HepG2 (cell line): ENCODE results near the gene APBA3. TPM values are rescaled to one million over a fixed set of nuclear protein-coding genes. Genes with fewer than 3 reads are reported as not detected.

Experiments
- ATAC-seq: fragments of 200-7000 bp; cut with Tn5 transposase; 3 replicates; pipeline ENCODE4 v1.9.1; 2020; ENCODE audit warnings: mild to moderate bottlenecking, moderate library complexity
- BruUV-seq: library from RNA; stranded (reverse); fragments of 400-500 nt; replicated peaks from 2 replicates; lab custom pipeline; 2021; lab: Mats Ljungman, UMichigan
- CTCF ChIA-PET: fragments of 300-600 bp; formaldehyde crosslinking; extraction: SDS; loops from one replicate; lab custom pipeline; 2021; ENCODE audit warnings: low total read pairs, inconsistent platforms, low intra/inter-chr PET ratio; lab: Yijun Ruan, JAX
- POLR2A ChIA-PET: fragments of 350-600 bp; sonication (Branson Sonifier 250); formaldehyde crosslinking; loops from one replicate; lab custom pipeline; 2020; ENCODE audit warnings: antibody characterized with exemption, inconsistent platforms; lab: Yijun Ruan, JAX
- DNase-seq: peaks from one replicate; pipeline ENCODE4 v3.0.0-alpha.2; 2015; ENCODE audit warnings: low spot score
- FAIRE-seq: peaks from 3 replicates; lab custom pipeline; 2011; peaks lifted over from hg19 to GRCh38; lab: Jason Lieb, UNC
- H2AFZ ChIP-seq: one replicate; pipeline ENCODE4 v1.6.1; 2011; ENCODE audit warnings: low read length, inconsistent platforms
- H3K27ac ChIP-seq: fragments of 300-600 bp; 3 replicates; pipeline ENCODE4 v1.8.0; 2011; ENCODE audit warnings: mixed run types, mild to moderate bottlenecking, mixed read lengths, low read length, inconsistent platforms; ENCODE audit not compliant: insufficient read depth; ENCODE audit errors: extremely low read length
- H3K27me3 ChIP-seq, 2 experiments: fragments of 200-600 bp in 1 of 2; 2 replicates in 1 of 2; 3 replicates in 1 of 2; pipeline versions ENCODE4 v1.6.0 to v1.8.0; 2011; ENCODE audit warnings: low read length in 2 of 2, mild to moderate bottlenecking in 2 of 2, moderate library complexity in 2 of 2, inconsistent platforms in 1 of 2; ENCODE audit not compliant: insufficient read depth in 2 of 2, control insufficient read depth in 1 of 2
- H3K36me3 ChIP-seq, 2 experiments: fragments of 200-600 bp in 1 of 2; replicated peaks in 1 of 2; 2 replicates in 1 of 2; 3 replicates in 1 of 2; pipeline versions ENCODE4 v1.5.1 to v1.8.0; 2011; ENCODE audit warnings: low read length in 2 of 2, inconsistent platforms in 1 of 2; ENCODE audit not compliant: insufficient read depth in 2 of 2, control insufficient read depth in 1 of 2
- H3K4me1 ChIP-seq: 2 replicates; pipeline ENCODE4 v1.5.1; 2012; ENCODE audit warnings: low read length, inconsistent platforms; ENCODE audit not compliant: insufficient read depth
- H3K4me2 ChIP-seq: 2 replicates; pipeline ENCODE4 v1.6.0; 2011; ENCODE audit warnings: low read depth, low read length, inconsistent platforms
- H3K4me3 ChIP-seq, 3 experiments: fragments of 200-600 bp in 1 of 3; sonication (generic), shearing (Covaris generic) in 1 of 3; replicated peaks in 1 of 3; 2 replicates each; pipeline ENCODE4 v1.5.1; 2011 to 2016; ENCODE audit warnings: low read length in 3 of 3, inconsistent platforms in 2 of 3, low read depth in 2 of 3, mild to moderate bottlenecking in 2 of 3, control low read depth in 1 of 3, mixed read lengths in 1 of 3; ENCODE audit not compliant: insufficient read depth in 1 of 3
- H3K79me2 ChIP-seq: one replicate; pipeline ENCODE4 v1.6.1; 2011; ENCODE audit warnings: low read length, inconsistent platforms; ENCODE audit not compliant: insufficient read depth
- H3K9ac ChIP-seq: 2 replicates; pipeline ENCODE4 v1.6.0; 2011; ENCODE audit warnings: mild to moderate bottlenecking, low read depth, low read length, inconsistent platforms; ENCODE audit not compliant: insufficient read depth
- H3K9me3 ChIP-seq: 2 replicates; pipeline ENCODE4 v1.5.1; 2012; ENCODE audit warnings: mild to moderate bottlenecking, low read length
- H4K20me1 ChIP-seq: 2 replicates; pipeline ENCODE4 v1.6.0; 2011; ENCODE audit warnings: inconsistent platforms, mild to moderate bottlenecking, low read length, moderate library complexity; ENCODE audit not compliant: insufficient read depth
- ATF7-NPFF ChIP-seq: sonication (generic); formaldehyde crosslinking; IDR thresholded peaks from 2 replicates; pipeline ENCODE4 v1.8.1; 2023; ENCODE audit warnings: mild to moderate bottlenecking, low read depth, missing genetic modification reagents, moderate library complexity
- ATM ChIP-seq: fragments of 450-650 bp; IDR thresholded peaks from 2 replicates; pipeline ENCODE4 v1.7.1; 2017; ENCODE audit warnings: mild to moderate bottlenecking, borderline replicate concordance
- ATRX ChIP-seq: sonication (generic); formaldehyde crosslinking; IDR thresholded peaks from 2 replicates; pipeline ENCODE4 v1.4.0; 2020; ENCODE audit warnings: missing genetic modification reagents, borderline replicate concordance
- GPBP1L1 ChIP-seq: sonication (generic); formaldehyde crosslinking; IDR thresholded peaks from 2 replicates; pipeline ENCODE4 v1.5.0; 2020; ENCODE audit warnings: mild to moderate bottlenecking, missing genetic modification reagents
- HDAC2 ChIP-seq: sonication (generic); formaldehyde crosslinking; IDR thresholded peaks from 2 replicates; pipeline ENCODE4 v1.4.0; 2020; ENCODE audit warnings: missing genetic modification reagents
- NAIF1 ChIP-seq: sonication (generic); formaldehyde crosslinking; IDR thresholded peaks from 2 replicates; pipeline ENCODE4 v1.5.0; 2020; ENCODE audit warnings: mild to moderate bottlenecking, missing genetic modification reagents, borderline replicate concordance
- PCBP2 ChIP-seq: fragments of 200-400 bp; formaldehyde crosslinking; optimal IDR thresholded peaks from 2 replicates; pipeline ENCODE3; 2018; ENCODE audit warnings: low read length, low read depth; ENCODE audit not compliant: poor library complexity, severe bottlenecking
- RXRA ChIP-seq: sonication (generic); formaldehyde crosslinking; IDR thresholded peaks from 2 replicates; pipeline ENCODE4 v1.5.1; 2020; ENCODE audit warnings: missing genetic modification reagents
- SMARCC2 ChIP-seq: fragments of 450-650 bp; IDR thresholded peaks from 2 replicates; pipeline ENCODE4 v1.6.1; 2017; ENCODE audit warnings: antibody characterized with exemption, mild to moderate bottlenecking
- ZBTB14 ChIP-seq: sonication (generic); formaldehyde crosslinking; IDR thresholded peaks from 2 replicates; pipeline ENCODE4 v1.4.0; 2020; ENCODE audit warnings: missing genetic modification reagents
- ZNF17 ChIP-seq: sonication (generic); formaldehyde crosslinking; IDR thresholded peaks from 2 replicates; pipeline ENCODE4 v1.5.0; 2020; ENCODE audit warnings: mild to moderate bottlenecking, missing genetic modification reagents
- ZZZ3 ChIP-seq: sonication (generic); formaldehyde crosslinking; IDR thresholded peaks from 2 replicates; pipeline ENCODE4 v1.4.0; 2020; ENCODE audit warnings: missing genetic modification reagents, mild to moderate bottlenecking, borderline replicate concordance
- WGBS: methylation state at CpG from one replicate; pipeline ENCODE4 v1.1.6; 2017; ENCODE audit warnings: low lambda C conversion rate; 5-methylcytosine and 5-hydroxymethylcytosine counted together
- in situ Hi-C: cut with HindIII; loops from 2 replicates; pipeline ENCODE4 v1.10.0; 2017; ENCODE audit warnings: low pct_unique_long_range_greater_than_20kb; ENCODE audit not compliant: extremely low pct_ligation_motif_present
- intact Hi-C: fragments of 100-400 bp; cut with micrococcal nuclease; formaldehyde crosslinking; loops from one replicate; pipeline ENCODE4 v1.10.0; 2022; ENCODE audit not compliant: unreplicated experiment
- polyA plus RNA-seq, 8 experiments: library from polyadenylated mRNA; depleted of rRNA in 3 of 8; stranded (reverse) in 7 of 8; unstranded in 1 of 8; fragments of >200 nt; fragmentation: Illumina TruSeq in 4 of 8; extraction: Trizol in 4 of 8; gene quantifications; 2 replicates each; pipeline versions ENCODE4 v1.2.1 to v1.2.3, GENCODE V29; 2011 to 2016; ENCODE audit warnings: low read depth in 4 of 8, missing spikeins in 1 of 8, mixed read lengths in 1 of 8; ENCODE audit not compliant: insufficient read depth in 1 of 8
- total RNA-seq, 5 experiments: library from RNA; depleted of rRNA; stranded (reverse); fragments of >200 nt; fragmentation: Illumina TruSeq; extraction: Trizol; gene quantifications; 2 replicates each; pipeline ENCODE4 v1.2.3, GENCODE V29; 2016; ENCODE audit warnings: low read depth in 1 of 5

Gene APBA3
- total and polyA plus RNA-seq, 2 of the 13 experiments (the other 11 are each of a cell fraction or from before 2014, with no cell fraction given) = 14.2 to 14.3 TPM

GRCh38 chr19:3722443-3723109 is 38.9 kb downstream of the APBA3 start:
- in situ Hi-C loops = no loop called here
- no peak for ATAC-seq
- no peaks in the 10 kb centered on the region for H4K20me1 ChIP-seq
- CTCF ChIA-PET = no interaction called here
- no peak overlapping the region for H3K27ac ChIP-seq
- FAIRE-seq = no peak
- no peak overlapping the region for H3K4me2 ChIP-seq
- H3K27me3 ChIP-seq = no peaks in the 10 kb centered on the region; a peak in 1 of 5 replicates
- no peak overlapping the region for H2AFZ ChIP-seq
- peaks cover 30% of the 10 kb centered on the region for H3K4me1 ChIP-seq
- H3K9me3 ChIP-seq = no peaks in the 10 kb centered on the region
- H3K9ac ChIP-seq = no peak overlapping the region
- no TSS peak for BruUV-seq
- no peaks in the 10 kb centered on the region for H3K79me2 ChIP-seq
- WGBS = 87% methylated on average over 9 of the region's 30 CpGs
- intact Hi-C loops = no loop called here
- H3K4me3 ChIP-seq = no peak overlapping the region
- no peak for TF ChIP-seq ATM
- TF ChIP-seq ATF7-NPFF (CRISPR knock-in tag) = no peak
- no peak for TF ChIP-seq SMARCC2
- no peak for TF ChIP-seq ZNF17 (CRISPR knock-in tag)
- TF ChIP-seq ZBTB14 (CRISPR knock-in tag) = no peak
- no peak for TF ChIP-seq HDAC2 (CRISPR knock-in tag)
- no peak for TF ChIP-seq ZZZ3
- no peak for TF ChIP-seq RXRA (CRISPR knock-in tag)
- no peak for TF ChIP-seq NAIF1 (CRISPR knock-in tag)
- TF ChIP-seq ATRX (CRISPR knock-in tag) = no peak
- no peak for TF ChIP-seq PCBP2
- TF ChIP-seq GPBP1L1 (CRISPR knock-in tag) = no peak
- POLR2A ChIA-PET = interaction anchor here (0.6 to 0.7 kb wide), 2 partner anchors 12 to 39 kb away, joined by 3 read pairs; partner anchors contain the start of gene APBA3
- H3K36me3 ChIP-seq = no peaks in the 10 kb centered on the region
- DNase-seq = no peak
